ENCODE measurements around the gene CREB5.

The CREB5 gene

GRCh38 chr7:28554802-28555471, 142.6 kb downstream of the CREB5 start:
- no peak for DNase-seq

GRCh38 chr7:28556025-28556424, 143.7 kb downstream of the CREB5 start:
- DNase-seq = no peak

GRCh38 chr7:28556671-28557070, 144.4 kb downstream of the CREB5 start:
- DNase-seq = no peak

DNA sequence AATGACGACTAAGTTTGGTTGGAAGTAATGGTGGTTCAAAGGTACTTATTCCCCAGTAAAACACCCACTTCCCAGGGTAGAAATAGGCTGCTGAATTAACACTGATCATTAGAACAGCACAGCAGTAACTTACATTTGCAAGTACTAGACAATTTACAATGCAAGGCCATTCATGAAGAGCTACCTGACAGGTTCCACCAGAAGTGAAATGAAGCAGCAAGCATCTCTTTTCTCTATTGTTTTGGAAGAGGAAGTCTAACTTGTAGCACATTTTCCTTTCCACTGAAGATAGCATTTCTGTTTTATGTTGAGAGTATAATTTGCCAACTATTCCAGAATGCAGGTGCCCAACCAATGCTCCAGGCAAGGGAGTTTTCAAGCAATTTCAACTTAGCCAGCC, 145.9 kb downstream of the CREB5 start:
- no peak for DNase-seq

- no peak for DNase-seq
Measured at GRCh38 chr7:28560767-28561166, 148.4 kb downstream of the CREB5 start.

DNA sequence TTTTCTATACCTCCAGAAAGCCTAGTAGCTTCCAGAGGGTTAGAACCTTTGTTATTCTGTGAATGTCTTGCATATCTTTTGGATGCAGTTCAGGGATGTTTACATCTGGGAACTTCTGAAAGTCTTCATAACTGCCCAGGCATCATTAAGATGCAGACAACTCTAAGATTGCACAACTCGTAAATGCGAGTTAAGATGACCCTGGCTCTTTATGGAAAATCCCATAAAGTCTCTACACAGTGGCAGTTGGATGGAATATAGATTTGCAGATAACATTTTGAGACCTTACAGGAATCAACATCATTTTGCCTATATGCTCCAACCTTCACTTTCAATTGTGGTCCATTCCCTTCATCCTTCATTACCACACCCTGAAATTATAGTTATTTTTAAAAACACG, 151.7 kb downstream of the CREB5 start:
- DNase-seq = no peak

DNA sequence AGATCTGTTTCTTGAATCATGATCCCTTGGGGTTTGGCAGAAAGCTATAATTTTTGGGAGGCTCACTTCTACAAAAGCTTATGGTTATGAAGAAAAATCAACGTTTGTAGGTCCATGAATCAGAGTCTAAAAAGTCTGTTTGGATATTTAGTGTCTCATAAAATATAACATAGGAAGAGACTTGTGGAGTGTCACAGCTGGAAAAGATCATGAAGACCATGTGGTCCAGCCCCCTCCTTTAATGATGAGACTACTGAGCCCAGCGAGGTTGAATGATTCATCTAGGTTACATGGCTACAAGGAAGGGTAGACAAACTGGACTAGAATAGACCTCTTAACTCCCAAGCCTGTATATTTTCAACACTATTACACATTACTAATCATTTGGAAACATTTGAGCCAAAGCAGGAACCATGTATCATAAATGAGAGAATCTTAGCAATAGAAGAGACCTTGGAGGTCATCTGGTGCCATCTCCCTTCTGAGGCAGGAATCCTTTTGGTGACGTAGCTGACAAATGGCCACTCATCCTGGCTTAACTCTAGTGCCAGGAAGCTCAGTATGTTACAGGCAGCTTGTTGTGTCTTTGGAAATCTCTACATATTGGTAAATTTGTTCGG, 152.5 kb downstream of the CREB5 start:
- no peak for DNase-seq

DNA sequence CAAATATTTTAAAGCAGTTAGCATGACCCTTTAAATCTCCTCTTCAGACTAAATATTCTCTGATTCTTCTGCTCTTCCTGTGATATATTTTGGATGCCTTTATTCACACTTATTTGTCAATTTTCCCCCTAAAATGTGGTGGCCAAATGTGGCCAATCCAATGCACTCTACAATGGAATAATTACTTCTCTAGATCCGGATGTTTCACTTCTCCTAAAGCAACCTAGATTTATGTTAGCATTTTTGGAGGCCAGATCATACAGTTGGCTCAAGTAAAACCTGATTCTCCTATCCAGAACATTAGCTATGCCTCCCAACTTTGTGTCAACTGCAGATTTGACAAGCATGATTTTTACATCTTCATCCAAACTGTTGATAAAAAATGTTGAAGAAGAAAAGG, 153.7 kb downstream of the CREB5 start:
- no peak for DNase-seq

DNA sequence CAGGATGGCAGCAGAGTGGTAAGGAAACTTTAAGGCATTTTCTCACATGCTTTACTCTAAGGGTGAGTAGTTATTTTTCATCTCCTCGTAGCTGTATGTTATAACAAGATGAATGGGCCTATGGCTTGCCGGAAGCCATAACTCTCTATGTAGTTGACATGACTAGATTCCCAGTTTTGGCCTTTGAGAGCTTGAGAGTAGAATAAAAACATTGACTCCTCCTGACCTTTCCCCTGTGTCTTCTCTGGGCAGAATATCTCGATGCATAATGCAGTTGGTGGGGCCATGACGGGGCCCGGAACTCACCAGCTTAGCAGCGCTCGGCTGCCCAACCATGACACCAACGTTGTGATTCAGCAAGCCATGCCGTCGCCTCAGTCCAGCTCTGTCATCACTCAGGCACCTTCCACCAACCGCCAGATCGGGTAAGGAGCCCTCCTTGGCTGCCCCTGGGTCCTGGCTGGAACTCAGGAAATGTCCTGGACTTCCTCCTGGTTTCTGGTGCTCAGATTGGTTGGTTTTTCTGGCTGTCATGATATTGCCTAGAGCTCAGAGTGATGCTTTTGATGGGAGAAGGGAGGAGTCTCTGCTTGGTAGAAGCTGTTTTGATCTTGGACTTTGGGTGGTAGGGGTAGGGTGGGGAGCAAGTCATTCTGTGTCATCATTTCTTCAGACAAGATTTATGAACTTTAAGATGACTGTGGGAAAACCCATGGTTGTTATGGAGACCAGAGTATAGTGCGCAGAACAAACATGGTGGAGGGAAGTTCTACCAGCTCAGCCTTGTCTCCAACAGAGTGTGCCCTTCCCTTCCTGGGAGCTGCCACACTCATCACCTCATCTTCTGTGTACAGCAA, 158.0 kb downstream of the CREB5 start:
- no peak for DNase-seq

DNA sequence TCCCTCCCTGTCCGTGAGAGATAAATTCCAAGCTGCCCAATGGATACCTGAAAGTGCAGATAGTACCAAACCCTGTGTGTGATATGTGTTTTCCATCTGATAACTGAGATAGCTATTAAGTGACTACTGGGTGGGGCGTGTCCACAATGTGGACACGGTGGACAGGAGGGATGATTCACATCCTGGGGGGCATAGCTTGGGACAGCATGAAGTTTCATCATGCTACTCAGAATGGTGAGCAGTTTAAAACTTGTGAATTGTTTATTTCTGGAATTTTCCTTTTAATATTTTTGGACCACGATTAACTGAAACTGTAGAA, 158.6 kb downstream of the CREB5 start:
- DNase-seq = no peak

- DNase-seq = no peak
Measured at GRCh38 chr7:28571405-28571804, 159.1 kb downstream of the CREB5 start.

GRCh38 chr7:28572321-28573058, 160.2 kb downstream of the CREB5 start:
- no peak for DNase-seq

DNA sequence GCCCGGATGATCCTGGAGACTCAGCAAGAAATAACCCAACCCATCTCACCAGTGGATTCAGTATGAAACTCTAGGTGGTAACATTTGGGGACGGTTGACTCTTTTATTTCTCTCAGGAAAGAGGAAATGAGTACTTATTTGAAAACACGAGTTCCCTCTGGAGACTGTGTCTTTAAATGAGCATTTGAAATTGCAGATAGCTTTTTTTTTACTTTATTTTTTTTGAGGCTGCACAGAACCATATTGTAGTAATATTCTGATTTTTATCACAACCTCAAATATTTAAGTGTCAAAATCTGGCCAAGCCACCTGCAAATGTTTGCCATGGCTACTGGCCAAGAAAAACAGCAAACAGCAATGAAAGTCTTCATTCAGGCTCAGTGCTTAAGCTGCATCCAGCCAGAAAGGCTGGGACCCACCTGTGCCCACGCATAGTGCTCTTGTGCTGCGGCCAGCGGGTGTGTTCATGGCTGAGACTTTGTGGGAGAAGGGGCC, 160.8 kb downstream of the CREB5 start:
- DNase-seq = no peak

GRCh38 chr7:28573651-28574301, 161.5 kb downstream of the CREB5 start:
- DNase-seq = no peak

- no peak for DNase-seq
Measured at GRCh38 chr7:28575241-28575643, 162.9 kb downstream of the CREB5 start.

- no peak for DNase-seq
Measured at GRCh38 chr7:28576656-28577055, 164.3 kb downstream of the CREB5 start.

- no peak for DNase-seq
Measured at GRCh38 chr7:28579571-28579970, 167.3 kb downstream of the CREB5 start.

DNA sequence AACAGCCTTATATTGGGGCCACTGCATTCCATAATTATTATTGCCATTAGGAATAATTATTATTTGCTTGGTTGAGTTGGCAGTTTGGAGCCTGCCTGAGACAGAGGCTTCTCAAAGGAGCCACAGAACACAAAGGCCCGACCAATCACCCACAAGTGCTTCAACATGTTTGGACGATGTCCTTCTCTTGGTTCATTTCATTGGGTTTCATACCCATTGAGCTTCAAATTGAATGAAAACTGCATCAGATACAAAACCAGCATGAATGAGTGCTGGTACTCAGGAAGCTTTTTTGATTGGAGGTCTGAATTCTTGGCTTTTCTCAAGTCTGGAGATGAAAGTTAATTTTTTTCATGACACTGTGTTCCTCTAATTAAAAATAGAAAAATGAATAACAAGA, 168.3 kb downstream of the CREB5 start:
- DNase-seq = no peak

- DNase-seq = no peak
Measured at GRCh38 chr7:28581351-28581750, 169.0 kb downstream of the CREB5 start.

DNA sequence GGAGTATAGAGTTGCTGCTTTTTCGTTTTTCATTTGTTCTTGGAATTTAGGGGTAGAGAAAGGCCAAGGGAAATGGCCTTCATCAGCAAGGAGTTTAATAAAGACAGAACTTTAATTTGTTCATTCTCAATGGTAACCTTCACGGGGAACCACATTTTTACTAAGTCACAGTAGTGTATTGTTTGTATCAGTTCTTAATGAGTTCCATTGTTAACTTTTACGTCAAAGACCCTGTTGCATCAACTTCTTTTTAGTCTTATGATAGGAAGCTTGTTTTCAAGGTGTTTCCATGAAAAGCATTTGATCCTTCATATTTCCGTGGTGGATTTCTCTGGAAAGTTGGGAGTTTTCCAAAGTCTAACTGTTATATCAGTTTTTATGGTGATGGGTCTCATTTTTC, 169.9 kb downstream of the CREB5 start:
- DNase-seq = no peak

DNA sequence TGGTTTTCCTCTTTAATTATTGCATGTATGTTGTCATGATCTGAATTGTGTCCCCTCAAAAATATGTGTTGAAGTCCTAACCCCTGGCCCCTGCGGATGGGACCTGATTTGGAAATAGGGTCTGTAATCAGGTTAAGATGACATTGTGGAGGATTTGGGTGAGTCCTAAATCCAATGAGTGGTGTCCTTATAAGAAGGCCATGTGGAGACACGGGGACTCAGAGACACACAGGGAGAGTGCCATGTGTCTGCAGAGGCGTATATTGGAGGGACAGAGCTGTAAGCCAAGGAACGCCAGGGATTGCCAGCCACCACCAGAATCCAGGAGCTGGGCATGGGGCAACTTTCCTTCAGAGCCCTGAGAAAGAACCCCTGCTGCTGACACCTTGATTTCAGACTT, 171.9 kb downstream of the CREB5 start:
- no peak for DNase-seq

DNA sequence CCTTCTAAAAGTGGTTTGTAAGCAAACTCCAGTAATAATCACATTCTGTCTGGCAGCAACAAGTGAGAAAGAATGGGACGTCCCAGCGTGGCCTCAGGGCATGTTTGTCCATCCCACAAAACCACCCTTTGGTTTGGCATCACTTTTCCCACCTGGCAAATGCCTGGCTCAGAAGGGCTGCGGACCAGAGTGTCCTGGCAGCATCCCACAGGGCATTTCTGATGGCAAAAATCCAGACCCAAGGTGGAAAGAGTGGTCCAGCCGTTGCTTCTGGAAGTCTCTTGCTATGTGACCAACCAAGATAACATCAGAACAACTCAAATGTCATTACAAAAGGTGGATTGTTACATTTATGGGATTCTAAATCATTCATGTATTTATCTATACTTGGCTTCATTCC, 174.4 kb downstream of the CREB5 start:
- DNase-seq = no peak

DNA sequence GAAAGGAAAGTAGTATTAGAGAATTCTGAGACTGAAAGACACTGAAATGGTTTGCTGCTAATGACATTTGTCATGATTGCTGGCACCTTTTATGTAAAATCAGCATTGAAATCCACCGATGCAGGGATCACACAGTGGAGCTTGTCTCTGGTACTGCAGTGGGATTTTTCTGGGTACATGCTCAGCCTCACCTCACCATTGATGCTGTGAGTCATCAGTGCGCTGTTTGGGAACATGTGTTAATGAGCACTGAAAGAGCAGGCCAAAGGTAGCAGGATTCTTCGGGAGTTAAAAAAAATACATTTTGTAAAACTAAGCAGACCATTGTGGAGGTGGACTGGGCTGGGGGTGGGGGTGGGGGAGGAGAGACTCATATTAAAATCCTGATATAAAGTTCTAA, 174.9 kb downstream of the CREB5 start:
- DNase-seq = no peak
